ENCODE results near the gene TGFBI. TPM values are rescaled to one million over a fixed set of nuclear protein-coding genes. Genes with fewer than 3 reads are reported as not detected.
A peak's percentile ranks its signal among the peaks of the same experiment; 100 is the strongest.

TGFBI gene
- total RNA-seq, 1 donor from 2014 or later: 43.2 TPM

DNA sequence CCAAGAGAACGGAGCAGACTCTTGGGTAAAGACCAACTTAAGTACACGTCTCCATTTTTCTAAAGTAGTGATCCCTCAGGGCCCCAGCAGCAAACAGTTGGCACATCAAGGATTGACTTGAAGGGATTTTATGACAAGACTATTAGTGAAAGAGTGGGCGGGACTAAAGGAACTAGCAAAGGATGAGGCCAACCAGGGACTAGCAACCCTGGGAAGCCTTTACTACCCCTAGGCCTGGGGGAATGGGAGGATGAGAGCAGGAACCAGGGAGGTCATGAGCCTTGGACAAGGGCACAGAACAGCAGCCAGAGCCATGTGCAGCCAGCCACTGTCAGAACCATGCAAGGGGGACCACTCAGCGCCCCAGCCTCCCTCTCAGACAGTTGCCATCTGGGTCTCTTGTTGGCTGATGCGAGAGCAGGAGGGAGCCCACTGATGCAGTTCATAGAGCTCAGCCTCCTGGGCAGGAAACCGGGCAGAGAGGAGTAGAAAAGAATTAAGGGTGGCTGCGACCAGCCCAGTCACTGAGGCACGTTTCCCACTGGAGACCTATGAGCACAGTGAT is 28.1 kb downstream of the TGFBI start:
- H3K27ac ChIP-seq: peak overlapping the region; percentile 59
- peaks cover 49% of the 10 kb centered on the region for H3K4me1 ChIP-seq
- TF ChIP-seq POLR2A (IDR thresholded peaks at IDR 0.05) (no peak), POLR2AphosphoS5 (IDR thresholded peaks at IDR 0.05; ENCODE audit: insufficient read depth in 1 of 2, low read depth in 1 of 2) (no peak)
- TF ChIP-seq, protein P1, sequence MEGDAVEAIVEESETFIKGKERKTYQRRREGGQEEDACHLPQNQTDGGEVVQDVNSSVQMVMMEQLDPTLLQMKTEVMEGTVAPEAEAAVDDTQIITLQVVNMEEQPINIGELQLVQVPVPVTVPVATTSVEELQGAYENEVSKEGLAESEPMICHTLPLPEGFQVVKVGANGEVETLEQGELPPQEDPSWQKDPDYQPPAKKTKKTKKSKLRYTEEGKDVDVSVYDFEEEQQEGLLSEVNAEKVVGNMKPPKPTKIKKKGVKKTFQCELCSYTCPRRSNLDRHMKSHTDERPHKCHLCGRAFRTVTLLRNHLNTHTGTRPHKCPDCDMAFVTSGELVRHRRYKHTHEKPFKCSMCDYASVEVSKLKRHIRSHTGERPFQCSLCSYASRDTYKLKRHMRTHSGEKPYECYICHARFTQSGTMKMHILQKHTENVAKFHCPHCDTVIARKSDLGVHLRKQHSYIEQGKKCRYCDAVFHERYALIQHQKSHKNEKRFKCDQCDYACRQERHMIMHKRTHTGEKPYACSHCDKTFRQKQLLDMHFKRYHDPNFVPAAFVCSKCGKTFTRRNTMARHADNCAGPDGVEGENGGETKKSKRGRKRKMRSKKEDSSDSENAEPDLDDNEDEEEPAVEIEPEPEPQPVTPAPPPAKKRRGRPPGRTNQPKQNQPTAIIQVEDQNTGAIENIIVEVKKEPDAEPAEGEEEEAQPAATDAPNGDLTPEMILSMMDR (IDR thresholded peaks at IDR 0.05): no peak
- H3K9me3 ChIP-seq: no peaks in the 10 kb centered on the region
- intact Hi-C loops (cut with DNase I): no loop called here
- no peaks in the 10 kb centered on the region for H3K27me3 ChIP-seq
- DNase-seq (ENCODE audit: extremely low spot score in 2 of 2): no peak
- no peaks in the 10 kb centered on the region for H3K36me3 ChIP-seq
- no peak overlapping the region for H3K4me3 ChIP-seq

DNA sequence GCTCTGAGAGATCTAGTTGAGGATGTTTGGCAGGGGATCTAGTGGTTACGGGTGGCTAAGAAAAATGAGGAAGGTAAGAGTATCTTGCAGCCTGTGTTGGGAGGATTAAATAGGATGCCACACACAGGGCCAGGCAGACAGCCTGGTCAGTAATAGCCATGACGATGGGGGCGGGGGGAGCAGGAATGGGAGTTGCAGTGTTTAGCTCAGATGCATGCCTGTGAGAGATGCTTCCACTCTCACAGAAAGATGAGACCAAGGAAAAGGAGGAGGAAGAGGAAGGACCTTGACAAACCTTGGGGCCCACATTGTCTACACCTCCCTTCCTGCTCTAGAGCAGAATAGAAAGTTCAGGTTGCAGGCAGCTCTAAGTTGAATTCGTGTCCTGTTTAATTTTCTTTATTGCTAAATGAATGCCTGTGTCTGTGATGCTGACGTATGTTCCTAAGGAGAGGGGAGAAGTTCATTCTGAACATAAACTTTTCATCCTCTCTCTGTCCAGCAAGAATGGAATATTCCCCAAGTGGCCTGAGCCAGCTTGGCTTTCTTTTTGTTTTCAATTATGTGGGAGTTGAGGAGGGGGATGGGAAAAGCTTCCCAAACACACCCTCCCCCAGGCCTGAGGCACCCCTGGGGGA is 28.7 kb downstream of the TGFBI start:
- intact Hi-C loops (cut with DNase I): no loop called here
- H3K4me3 ChIP-seq: no peak overlapping the region
- peak overlapping the region; percentile 59 for H3K27ac ChIP-seq

DNA sequence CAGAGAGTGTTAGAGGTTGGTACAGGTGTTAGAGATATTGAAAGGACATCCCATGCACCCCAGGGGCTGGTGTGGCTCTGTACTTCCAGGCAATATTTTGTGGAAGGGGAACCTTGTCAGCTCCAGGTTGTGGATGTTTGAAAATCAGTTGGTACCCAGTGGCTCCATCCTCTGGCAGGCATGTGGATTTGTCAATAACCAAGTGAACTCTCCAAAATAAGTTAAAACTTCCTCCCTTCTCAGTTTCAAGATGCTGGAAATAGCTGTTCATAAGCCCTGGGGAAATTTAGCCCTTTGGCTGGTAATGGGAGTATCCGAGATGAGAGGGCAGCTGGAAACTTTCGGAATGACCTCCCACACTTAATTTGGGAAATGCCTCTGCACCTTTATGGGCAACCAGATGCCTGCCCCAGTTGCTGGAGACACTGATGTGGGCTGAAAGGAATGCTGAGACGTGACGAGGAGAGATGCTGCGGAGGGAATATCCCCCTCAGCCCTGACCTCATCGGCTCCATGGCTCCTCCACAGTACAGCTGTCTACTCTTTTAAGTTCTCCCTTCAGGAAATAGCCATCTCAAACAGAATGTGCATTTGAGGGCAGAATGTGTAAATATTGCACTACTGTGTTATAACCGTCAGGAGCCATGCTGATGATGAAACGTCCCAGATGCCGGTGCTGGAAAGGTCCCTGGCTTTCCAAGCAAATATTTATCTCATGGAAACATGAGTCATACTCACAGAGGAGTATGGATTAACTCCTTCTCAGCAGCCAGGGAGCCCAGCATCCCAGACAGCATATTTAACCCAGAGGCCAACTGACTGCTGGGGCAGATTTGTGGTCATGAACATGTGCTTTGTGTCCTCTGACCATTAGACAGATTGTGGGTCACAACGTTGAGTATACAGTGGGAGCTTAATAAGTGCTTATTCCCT is 29.5 kb downstream of the TGFBI start:
- Histone ChIP-seq H3K27me3 (no peaks in the 10 kb centered on the region), H3K4me3 (no peak overlapping the region), H3K9me3 (no peaks in the 10 kb centered on the region), H3K36me3 (no peaks in the 10 kb centered on the region), H3K4me1 (peaks cover 35% of the 10 kb centered on the region), H3K27ac (peak overlapping the region; percentile 59)
- DNase-seq (ENCODE audit: extremely low spot score in 2 of 2): peak in 1 of 2 donors; percentile 96
- TF ChIP-seq POLR2A (IDR thresholded peaks at IDR 0.05) (no peak), POLR2AphosphoS5 (IDR thresholded peaks at IDR 0.05; ENCODE audit: insufficient read depth in 1 of 2, low read depth in 1 of 2) (peak in 1 of 2 donors; percentile 53)
- TF ChIP-seq, protein P1 (IDR thresholded peaks at IDR 0.05): peak in 1 of 3 experiments; percentile 23
- intact Hi-C loops (cut with DNase I): no loop called here

More for the DNA sequence above, 28.7 kb downstream of the TGFBI start:
- Histone ChIP-seq H3K27me3 (no peaks in the 10 kb centered on the region), H3K36me3 (no peaks in the 10 kb centered on the region), H3K9me3 (no peaks in the 10 kb centered on the region), H3K4me1 (peaks cover 42% of the 10 kb centered on the region)
- TF ChIP-seq, protein P1 (IDR thresholded peaks at IDR 0.05): no peak
- TF ChIP-seq POLR2AphosphoS5 (IDR thresholded peaks at IDR 0.05; ENCODE audit: insufficient read depth in 1 of 2, low read depth in 1 of 2): no peak
- no peak for TF ChIP-seq POLR2A (IDR thresholded peaks at IDR 0.05)
- no peak for DNase-seq (ENCODE audit: extremely low spot score in 2 of 2)

DNA sequence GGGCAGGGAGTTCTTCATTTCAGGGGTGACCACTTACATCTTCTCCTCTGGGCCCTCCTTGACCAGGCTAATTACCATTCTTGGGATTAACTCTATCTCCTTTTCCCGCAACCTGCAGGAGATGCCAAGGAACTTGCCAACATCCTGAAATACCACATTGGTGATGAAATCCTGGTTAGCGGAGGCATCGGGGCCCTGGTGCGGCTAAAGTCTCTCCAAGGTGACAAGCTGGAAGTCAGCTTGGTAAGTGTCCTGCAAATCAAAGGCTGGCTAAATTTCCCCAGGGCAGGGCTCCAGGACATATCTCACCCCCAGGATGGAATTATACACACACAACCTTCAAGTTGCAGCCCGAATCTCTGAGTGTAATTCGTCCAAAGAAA is 30.2 kb downstream of the TGFBI start:
- H3K27me3 ChIP-seq: no peaks in the 10 kb centered on the region
- H3K4me3 ChIP-seq: no peak overlapping the region
- DNase-seq (ENCODE audit: extremely low spot score in 2 of 2): no peak
- intact Hi-C loops (cut with DNase I): no loop called here
- no peaks in the 10 kb centered on the region for H3K36me3 ChIP-seq
- H3K27ac ChIP-seq: peak overlapping the region; percentile 59
- TF ChIP-seq POLR2A (IDR thresholded peaks at IDR 0.05) (no peak), POLR2AphosphoS5 (IDR thresholded peaks at IDR 0.05; ENCODE audit: insufficient read depth in 1 of 2, low read depth in 1 of 2) (no peak)
- TF ChIP-seq, protein P1 (IDR thresholded peaks at IDR 0.05): no peak
- peaks cover 29% of the 10 kb centered on the region for H3K4me1 ChIP-seq
- H3K9me3 ChIP-seq: no peaks in the 10 kb centered on the region
